ENCODE results near the gene EXOC1. TPM values are rescaled to one million over a fixed set of nuclear protein-coding genes. Genes with fewer than 3 reads are reported as not detected.

The EXOC1 gene
- total RNA-seq, 2 experiments from 2014 or later = 19.1 to 21.4 TPM

DNA sequence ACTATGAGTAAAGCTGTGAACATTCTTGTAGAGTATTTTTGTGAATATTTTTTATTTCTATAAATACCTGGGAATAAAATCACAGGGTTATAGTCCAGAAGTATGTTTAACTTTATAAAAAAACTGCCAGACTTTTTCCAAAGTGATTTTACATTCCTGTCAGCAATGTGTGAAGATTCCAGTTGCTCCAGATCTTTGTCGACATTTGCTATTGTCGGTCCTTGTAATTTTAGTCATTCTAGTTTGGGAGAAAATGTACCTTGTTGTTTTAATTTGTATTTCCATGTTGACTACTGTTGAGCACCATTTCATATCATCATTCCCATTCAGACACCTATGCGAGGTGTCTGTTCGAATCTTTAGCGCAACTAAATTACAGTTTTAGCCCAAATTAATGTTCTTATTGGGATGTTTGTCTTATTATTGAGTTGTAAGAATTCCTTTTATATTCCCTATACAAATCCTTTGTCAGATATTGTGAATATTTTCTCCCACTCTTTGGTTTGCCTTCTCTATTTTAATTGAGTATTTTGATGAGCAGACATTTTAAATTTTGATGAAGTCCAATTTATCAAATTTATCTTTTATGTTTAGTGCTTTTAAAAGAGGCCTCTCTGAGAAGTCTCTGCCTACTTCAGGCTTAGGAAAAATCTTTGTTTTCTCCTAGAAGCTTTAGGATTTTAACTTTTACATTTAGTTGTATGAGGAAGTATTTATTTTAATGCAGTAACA, 97.9 kb downstream of the EXOC1 start:
- POLR2A ChIA-PET = no interaction called here
- Mint-ChIP-seq H3K4me3 (no peak overlapping the region), H3K4me1 (peaks cover 36% of the 10 kb centered on the region)

More for the DNA sequence above, 97.9 kb downstream of the EXOC1 start:
- intact Hi-C loops (cut with DNase I, micrococcal nuclease) = no loop called here
- Mint-ChIP-seq H3K27me3 (no peaks in the 10 kb centered on the region), H3K9me3 (ENCODE audit: low read depth) (no peaks in the 10 kb centered on the region), H3K36me3 (ENCODE audit: low read depth) (peaks cover 17% of the 10 kb centered on the region), H3K27ac (no peak overlapping the region)
- DNase-seq = no peak
- no peak for ATAC-seq
- CTCF ChIA-PET = no interaction called here

Other genes starting within 250 kb of the EXOC1 start
- under 1 TPM in 1 of 2 experiments, not detected in 1; 0.30 TPM for gene NMU, start 217.3 kb upstream of the EXOC1 start, total RNA-seq
- gene EXOC1L, start 33.9 kb upstream of the EXOC1 start, total RNA-seq = not detected
- 10 to 100 TPM; 17.0 to 17.5 TPM for gene CEP135, start 95.3 kb downstream of the EXOC1 start, total RNA-seq

All from activated CD4-positive, alpha-beta T cell treated with anti-CD3 and anti-CD28 coated beads for 36 hours (primary cell).